Measurements from ENCODE around the gene RCL1. TPM values are rescaled to one million over a fixed set of nuclear protein-coding genes. Genes with fewer than 3 reads are reported as not detected.

Gene RCL1
- total and polyA plus RNA-seq, 2 donors (not counting 3 experiments of a cell fraction or from before 2014, with no cell fraction given): 12.9 to 13.2 TPM

GRCh38 chr9:4831119-4831518 lies 38.4 kb downstream of the RCL1 start:
- no peak for DNase-seq (ENCODE audit: low read depth, low spot score)
- no TSS peak for BruUV-seq (replicated peaks)
- POLR2A ChIA-PET: no interaction called here

More at GRCh38 chr9:4831119-4831518, 38.4 kb downstream of the RCL1 start:
- peaks cover 46% of the 10 kb centered on the region for H3K4me1 ChIP-seq (ENCODE audit: control insufficient read depth, extremely low read depth, insufficient read depth, low read length)
- no peaks in the 10 kb centered on the region for H4K20me1 ChIP-seq (replicated peaks; ENCODE audit: control insufficient read depth, extremely low read depth, insufficient read depth, low read length)
- no peaks in the 10 kb centered on the region for H3K36me3 ChIP-seq (ENCODE audit: control insufficient read depth in 2 of 2, extremely low read depth in 1 of 2, insufficient read depth in 2 of 2, low read length in 2 of 2)
- FAIRE-seq: no peak
- dilution Hi-C loops (cut with MboI; ENCODE audit: extremely low pct_ligation_motif_present, low sequenced_read_pairs): no loop called here
- H3K4me3 ChIP-seq (replicated peaks in 1 of 3; ENCODE audit: insufficient read depth in 1 of 3, low read depth in 1 of 3, low read length in 3 of 3): no peak overlapping the region
- H3K9me3 ChIP-seq (replicated peaks; ENCODE audit: control insufficient read depth, insufficient read depth, low read length): no peaks in the 10 kb centered on the region
- CTCF ChIA-PET: interaction anchor here (1.2 kb wide), 1 partner anchor 14 kb away, joined by 4 read pairs; no protein-coding TSS in a partner anchor
- peaks cover 11% of the 10 kb centered on the region for H3K79me2 ChIP-seq (ENCODE audit: control insufficient read depth, insufficient read depth, low read length)
- intact Hi-C loops (cut with micrococcal nuclease): no loop called here
- TF ChIP-seq JUN (IDR thresholded peaks at IDR 0.05; ENCODE audit: borderline replicate concordance, insufficient read depth, insufficient read length, low read depth): no peak
- TF ChIP-seq CTCF (IDR thresholded peaks at IDR 0.05; ENCODE audit: extremely low read depth in 1 of 2, insufficient read depth in 1 of 2, low read depth in 1 of 2, low read length in 2 of 2): no peak
- no peak for TF ChIP-seq FOS (IDR thresholded peaks at IDR 0.05; ENCODE audit: borderline replicate concordance, insufficient read depth, low read length)
- no peak for TF ChIP-seq EZH2 (IDR thresholded peaks at IDR 0.05; ENCODE audit: borderline replicate concordance, low read depth, low read length, severe bottlenecking)
- no peak for TF ChIP-seq GATA2 (IDR thresholded peaks at IDR 0.05; ENCODE audit: insufficient read depth, insufficient read length, low read depth, low read length)
- H3K27me3 ChIP-seq (ENCODE audit: control insufficient read depth in 2 of 2, insufficient read depth in 2 of 2, low read length in 2 of 2): no peaks in the 10 kb centered on the region
- no peaks in the 10 kb centered on the region for H3K9me1 ChIP-seq (replicated peaks; ENCODE audit: control insufficient read depth, extremely low read depth, insufficient read depth, low read length)
- H3K9ac ChIP-seq (replicated peaks; ENCODE audit: extremely low read depth, insufficient read depth, low read length): no peak overlapping the region
- H3K27ac ChIP-seq (ENCODE audit: insufficient read depth, low read depth, low read length): no peak overlapping the region
- no peak overlapping the region for H2AFZ ChIP-seq (ENCODE audit: low read depth, low read length)
- H3K4me2 ChIP-seq (ENCODE audit: insufficient read depth, low read length): no peak overlapping the region

Measured in endothelial cell of umbilical vein (primary cell).